Spleen (tissue), 11 donors: ENCODE measurements around the gene CERS5. TPM values are rescaled to one million over a fixed set of nuclear protein-coding genes. Genes with fewer than 3 reads are reported as not detected.
"Not testable (repeated sequence)": the region's sequence is repeated elsewhere in the genome, so short reads cannot be mapped to it uniquely, and the experiment has no call there.

ENCODE experiments used
- DNase-seq: peaks from one replicate; pipeline ENCODE4 v3.0.0-alpha.2; 2020
- H3K27ac ChIP-seq, 8 donors: fragments of 200-600 bp; sonication (generic) in 7 of 8; 1 replicate in 4 of 8; 2 replicates in 4 of 8; pipeline versions ENCODE4 v1.5.0 to v1.8.0; 2016 to 2021; ENCODE audit warnings: inconsistent platforms in 4 of 8, mild to moderate bottlenecking in 4 of 8, moderate library complexity in 1 of 8
- H3K27me3 ChIP-seq, 7 donors: fragments of 200-600 bp; sonication (generic) in 6 of 7; replicated peaks in 1 of 7; 1 replicate in 4 of 7; 2 replicates in 3 of 7; pipeline versions ENCODE4 v1.5.0 to v1.8.0; 2016 to 2021; ENCODE audit warnings: inconsistent platforms in 3 of 7, mild to moderate bottlenecking in 1 of 7
- H3K36me3 ChIP-seq, 6 donors: fragments of 200-600 bp; sonication (generic) in 5 of 6; 1 replicate in 4 of 6; 2 replicates in 2 of 6; pipeline versions ENCODE4 v1.5.0 to v1.8.0; 2016 to 2021; ENCODE audit warnings: inconsistent platforms in 2 of 6
- H3K4me1 ChIP-seq, 6 donors: fragments of 200-600 bp; sonication (generic) in 5 of 6; 1 replicate in 3 of 6; 2 replicates in 3 of 6; pipeline versions ENCODE4 v1.5.0 to v1.8.0; 2016 to 2021; ENCODE audit warnings: inconsistent platforms in 3 of 6
- H3K4me3 ChIP-seq, 8 donors: fragments of 200-600 bp; sonication (generic) in 7 of 8; 1 replicate in 4 of 8; 2 replicates in 4 of 8; pipeline versions ENCODE4 v1.5.0 to v1.8.0; 2016 to 2021; ENCODE audit warnings: inconsistent platforms in 4 of 8, mild to moderate bottlenecking in 4 of 8, moderate library complexity in 2 of 8
- H3K9me3 ChIP-seq, 8 donors: fragments of 200-600 bp; sonication (generic) in 7 of 8; 1 replicate in 4 of 8; 2 replicates in 4 of 8; pipeline versions ENCODE4 v1.5.0 to v1.8.0; 2016 to 2021; ENCODE audit warnings: inconsistent platforms in 4 of 8
- CTCF ChIP-seq, 11 experiments: fragments of 200-600 bp in 7 of 11; fragments of 450-650 bp in 4 of 11; sonication (generic) in 4 of 11; IDR thresholded peaks in 8 of 11; conservative IDR thresholded peaks in 3 of 11; 1 replicate in 7 of 11; 2 replicates in 4 of 11; pipeline versions ENCODE4 v1.4.0 to v1.8.0; 2016 to 2021; ENCODE audit warnings: antibody characterized with exemption in 11 of 11, inconsistent platforms in 4 of 11, mild to moderate bottlenecking in 1 of 11
- POLR2A ChIP-seq, 3 donors: fragments of 450-650 bp; IDR thresholded peaks; one replicate each; pipeline ENCODE4 v1.5.1; 2017; ENCODE audit warnings: antibody characterized with exemption in 3 of 3, mild to moderate bottlenecking in 1 of 3
- POLR2AphosphoS5 ChIP-seq, 3 donors: sonication (generic); formaldehyde crosslinking; IDR thresholded peaks; one replicate each; pipeline ENCODE4 v1.5.1; 2017; ENCODE audit warnings: antibody characterized with exemption in 3 of 3
- WGBS, 5 donors: extraction: QIAGEN DNeasy Blood & Tissue Kit in 3 of 5; methylation state at CpG; one replicate each; pipeline versions ENCODE4 v1.1.5 to v1.1.7; 2013 to 2018; 5-methylcytosine and 5-hydroxymethylcytosine counted together
- intact Hi-C: fragments of 100-400 bp; cut with DNase I; formaldehyde crosslinking; loops from one replicate; pipeline ENCODE4 v1.15.0; 2023; ENCODE audit warnings: low total_unique reads
- polyA plus RNA-seq, 3 donors: library from polyadenylated mRNA; stranded (reverse); fragments of 200-250 nt; gene quantifications; one replicate each; pipeline ENCODE4 v1.2.1, GENCODE V29; 2013
- total RNA-seq, 7 donors: library from RNA; depleted of rRNA in 3 of 7; stranded (reverse); fragments of >200 nt in 3 of 7; fragmentation: NEBNext Ultra II Directional in 4 of 7; extraction: Animal tissue kit (Norgen Biotek cat#: 25700) in 4 of 7; gene quantifications; one replicate each; pipeline versions ENCODE4 v1.1.0 to v1.2.1, GENCODE V29; 2016 to 2021
- donor health status: healthy with polysubstance abuse.
- donor health status: DM: no; HTN: no; CAD: no; lungs with moderate emphysema.
- donor health status: DM: no; HTN: no; CAD: no.
- donor health status: Bipolar disorder and iron deficiency.
- donor health status: healthy.
- donor health status: DM: no; HTN: no; CAD: no.
- donor health status: DM: yes; HTN: yes; CAD: no.

CERS5 gene
- total and polyA plus RNA-seq, 10 donors, result 21.8 to 90.8 (median 43.6) TPM

- DNase-seq, result peak; percentile 99
- TF ChIP-seq CTCF (IDR thresholded peaks at IDR 0.05 in 8 of 11, conservative IDR thresholded peaks at IDR 0.05 in 3 of 11) (peak in 5 of 11 experiments; percentile 6 to 56 (median 41)), POLR2A (IDR thresholded peaks at IDR 0.05) (no peak), POLR2AphosphoS5 (IDR thresholded peaks at IDR 0.05) (peak; percentile 69 to 81 (median 80))
- Histone ChIP-seq H3K36me3 (peaks cover 5 to 37% (median 27%) of the 10 kb centered on the region in 6 donors), H3K27me3 (peaks cover 0 to 3% (median 0%) of the 10 kb centered on the region in 7 donors), H3K27ac (peak within 1 kb of the TSS; percentile 90 to 99 (median 97)), H3K4me1 (peaks cover 7 to 59% (median 43%) of the 10 kb centered on the region in 6 donors), H3K4me3 (peak within 1 kb of the TSS; percentile 71 to 97 (median 84)), H3K9me3 (no peaks in the 10 kb centered on the region)
- 0 to 1% (median 0%) methylated on average over 36 to 69 of the region's 69 CpGs for WGBS, 5 donors
- intact Hi-C loops, result loop anchor here (5.0 kb wide), 1 partner anchor 82 kb away; the partner anchor contains the start of gene CERS5
Observed at GRCh38 chr12:50084775-50085614, 82.2 kb downstream of the CERS5 start, which contains the start of gene SMARCD1. SMARCD1 (plus strand) TSS chr12:50085342; CDS start chr12:50085370, 28 bp downstream.

- peak overlapping the region; percentile 90 to 99 (median 97) for H3K27ac ChIP-seq
- peaks cover 0 to 31% (median 21%) of the 10 kb centered on the region in 6 donors for H3K36me3 ChIP-seq
- DNase-seq, result peak; percentile 29
- intact Hi-C loops, H3K27me3 ChIP-seq, H3K9me3 ChIP-seq: not testable (repeated sequence)
- peak overlapping the region; percentile 71 to 97 (median 84) for H3K4me3 ChIP-seq
- H3K4me1 ChIP-seq, result peaks cover 7 to 59% (median 43%) of the 10 kb centered on the region in 6 donors
- 36 to 42% (median 39%) methylated on average over 7 of the region's 7 CpGs for WGBS, 5 donors
Observed at GRCh38 chr12:50084409-50084774, 82.8 kb downstream of the CERS5 start.

- peaks cover 0 to 3% (median 0%) of the 10 kb centered on the region in 7 donors for H3K27me3 ChIP-seq
- no peak overlapping the region for H3K4me3 ChIP-seq
- intact Hi-C loops, result no loop called here
- H3K27ac ChIP-seq, result peak overlapping the region in 1 of 8 donors; percentile 45
- TF ChIP-seq POLR2A (IDR thresholded peaks at IDR 0.05), result no peak
- TF ChIP-seq POLR2AphosphoS5 (IDR thresholded peaks at IDR 0.05), result no peak
- TF ChIP-seq CTCF (IDR thresholded peaks at IDR 0.05 in 8 of 11, conservative IDR thresholded peaks at IDR 0.05 in 3 of 11), result no peak
- DNase-seq, result peak; percentile 47
- 85 to 97% (median 94%) methylated on average over 1 of the region's 1 CpG for WGBS, 5 donors
- no peaks in the 10 kb centered on the region for H3K9me3 ChIP-seq
- H3K36me3 ChIP-seq, result peaks cover 0 to 20% (median 14%) of the 10 kb centered on the region in 6 donors
- H3K4me1 ChIP-seq, result peaks cover 0 to 51% (median 35%) of the 10 kb centered on the region in 6 donors
Observed at GRCh38 chr12:50083301-50083700, 83.9 kb downstream of the CERS5 start.

- Histone ChIP-seq H3K4me1 (peaks cover 0 to 44% (median 29%) of the 10 kb centered on the region in 6 donors), H3K36me3 (peaks cover 0 to 13% (median 11%) of the 10 kb centered on the region in 6 donors), H3K4me3 (no peak overlapping the region), H3K27me3 (peaks cover 0 to 3% (median 0%) of the 10 kb centered on the region in 7 donors), H3K9me3 (no peaks in the 10 kb centered on the region), H3K27ac (no peak overlapping the region)
- peak; percentile 54 for DNase-seq
- intact Hi-C loops, result no loop called here
- 85 to 93% (median 90%) methylated on average over 7 of the region's 7 CpGs for WGBS, 5 donors
- TF ChIP-seq CTCF (IDR thresholded peaks at IDR 0.05 in 8 of 11, conservative IDR thresholded peaks at IDR 0.05 in 3 of 11) (no peak), POLR2A (IDR thresholded peaks at IDR 0.05) (no peak), POLR2AphosphoS5 (IDR thresholded peaks at IDR 0.05) (no peak)
Observed at GRCh38 chr12:50082644-50083043, 84.5 kb downstream of the CERS5 start.
